D721Med (cell line): ENCODE measurements around the gene TAT.
"Not testable (repeated sequence)": the region's sequence is repeated elsewhere in the genome, so short reads cannot be mapped to it uniquely, and the experiment has no call there.

Experiments
- DNase-seq: peaks from one replicate; pipeline ENCODE4 v3.0.0; 2011; ENCODE audit warnings: low spot score; ENCODE audit not compliant: insufficient read length
- FAIRE-seq: peaks from 2 replicates; lab custom pipeline; 2011; peaks lifted over from hg19 to GRCh38; lab: Jason Lieb, UNC
- CTCF ChIP-seq: IDR thresholded peaks from 2 replicates; pipeline ENCODE4 v1.5.1; 2012; ENCODE audit warnings: mild to moderate bottlenecking, control low read depth; ENCODE audit not compliant: insufficient read depth; ENCODE audit errors: missing control alignments

TAT gene

GRCh38 chr16:71610936-71611871 lies 34.3 kb upstream of the TAT start:
- FAIRE-seq (no peak), DNase-seq (peak; percentile 56)
- peak; percentile 69 for TF ChIP-seq CTCF

GRCh38 chr16:71610447-71610846 lies 33.6 kb upstream of the TAT start:
- no peak for TF ChIP-seq CTCF
- FAIRE-seq (no peak), DNase-seq (no peak)

- TF ChIP-seq CTCF = no peak
- no peak for DNase-seq
- FAIRE-seq = no peak
These were observed 32.2 kb upstream of the TAT start for GRCh38 chr16:71609066-71609465.

- no peak for TF ChIP-seq CTCF
- no peak for DNase-seq
- no peak for FAIRE-seq
These were observed 23.9 kb upstream of the TAT start for GRCh38 chr16:71600822-71601221.

- not testable (repeated sequence) for FAIRE-seq, DNase-seq
These were observed 21.5 kb upstream of the TAT start for GRCh38 chr16:71598426-71598825.

GRCh38 chr16:71595340-71595826 lies 18.5 kb upstream of the TAT start:
- DNase-seq, FAIRE-seq: not testable (repeated sequence)

GRCh38 chr16:71594000-71594646 lies 17.2 kb upstream of the TAT start:
- TF ChIP-seq CTCF = no peak
- no peak for FAIRE-seq
- DNase-seq = no peak
